Measurements from ENCODE around the gene BLOC1S1. TPM values are rescaled to one million over a fixed set of nuclear protein-coding genes. Genes with fewer than 3 reads are reported as not detected.
A peak's percentile ranks its signal among the peaks of the same experiment; 100 is the strongest.

BLOC1S1 gene
- polyA plus RNA-seq, 1 donor (not counting 4 experiments of a cell fraction or from before 2014, with no cell fraction given): 62.5 TPM

GRCh38 chr12:55713721-55714120 is 2.1 kb upstream of the BLOC1S1 start:
- Histone ChIP-seq H3K27ac (ENCODE audit: control insufficient read depth, insufficient read depth, low read length) (no peak overlapping the region), H3K9me3 (ENCODE audit: control insufficient read depth, low read depth, low read length) (no peaks in the 10 kb centered on the region), H3K4me1 (ENCODE audit: control insufficient read depth, extremely low read depth, insufficient read depth, low read length) (peaks cover 24% of the 10 kb centered on the region), H3K4me2 (ENCODE audit: control insufficient read depth, extremely low read depth, insufficient read depth, low read depth, low read length) (no peak overlapping the region), H3K9ac (ENCODE audit: control insufficient read depth, extremely low read depth, insufficient read depth, low read length) (no peak overlapping the region), H2AFZ (ENCODE audit: control insufficient read depth, low read length) (no peak overlapping the region), H3K4me3 (ENCODE audit: control insufficient read depth in 2 of 3, extremely low read depth in 1 of 3, insufficient read depth in 2 of 3, low read depth in 1 of 3, low read length in 3 of 3) (no peak overlapping the region), H4K20me1 (ENCODE audit: control insufficient read depth, extremely low read depth, insufficient read depth, low read length) (no peaks in the 10 kb centered on the region), H3K79me2 (ENCODE audit: control insufficient read depth, insufficient read depth, low read length) (no peaks in the 10 kb centered on the region), H3K27me3 (ENCODE audit: control insufficient read depth, extremely low read depth, insufficient read depth, low read length) (peaks cover 21% of the 10 kb centered on the region), H3K9me1 (ENCODE audit: control insufficient read depth, extremely low read depth, insufficient read depth, low read length) (no peaks in the 10 kb centered on the region), H3K36me3 (ENCODE audit: control insufficient read depth in 2 of 2, extremely low read depth in 1 of 2, insufficient read depth in 2 of 2, low read length in 2 of 2) (no peaks in the 10 kb centered on the region)
- TF ChIP-seq EZH2 (IDR thresholded peaks at IDR 0.05; ENCODE audit: low read length): no peak
- TF ChIP-seq CTCF (optimal IDR thresholded peaks at IDR 0.05 in 1 of 3, IDR thresholded peaks at IDR 0.05 in 1 of 3, conservative IDR thresholded peaks at IDR 0.05 in 1 of 3; ENCODE audit: extremely low read depth in 1 of 3, insufficient read depth in 2 of 3, low read length in 3 of 3): no peak
- FAIRE-seq (no peak), DNase-seq (ENCODE audit: low read depth, low spot score) (no peak)
- dilution Hi-C loops (cut with MboI; ENCODE audit: extremely low pct_ligation_motif_present, low sequenced_read_pairs): no loop called here

- peaks cover 28% of the 10 kb centered on the region for H3K4me1 ChIP-seq (ENCODE audit: control insufficient read depth, extremely low read depth, insufficient read depth, low read length)
- no peaks in the 10 kb centered on the region for H3K9me1 ChIP-seq (ENCODE audit: control insufficient read depth, extremely low read depth, insufficient read depth, low read length)
- dilution Hi-C loops (cut with MboI; ENCODE audit: extremely low pct_ligation_motif_present, low sequenced_read_pairs): no loop called here
- no peaks in the 10 kb centered on the region for H3K79me2 ChIP-seq (ENCODE audit: control insufficient read depth, insufficient read depth, low read length)
- no peak for FAIRE-seq
- peak overlapping the region; percentile 87 for H3K27ac ChIP-seq (ENCODE audit: control insufficient read depth, insufficient read depth, low read length)
- H3K36me3 ChIP-seq (ENCODE audit: control insufficient read depth in 2 of 2, extremely low read depth in 1 of 2, insufficient read depth in 2 of 2, low read length in 2 of 2): no peaks in the 10 kb centered on the region
- H3K4me3 ChIP-seq (ENCODE audit: control insufficient read depth in 2 of 3, extremely low read depth in 1 of 3, insufficient read depth in 2 of 3, low read depth in 1 of 3, low read length in 3 of 3): peak overlapping the region in 2 of 3 experiments; percentile 45 to 72
- H3K9ac ChIP-seq (ENCODE audit: control insufficient read depth, extremely low read depth, insufficient read depth, low read length): no peak overlapping the region
- H3K4me2 ChIP-seq (ENCODE audit: control insufficient read depth, extremely low read depth, insufficient read depth, low read depth, low read length): peak overlapping the region; percentile 71
- no peak for TF ChIP-seq EZH2 (IDR thresholded peaks at IDR 0.05; ENCODE audit: low read length)
- no peak for TF ChIP-seq CTCF (optimal IDR thresholded peaks at IDR 0.05 in 1 of 3, IDR thresholded peaks at IDR 0.05 in 1 of 3, conservative IDR thresholded peaks at IDR 0.05 in 1 of 3; ENCODE audit: extremely low read depth in 1 of 3, insufficient read depth in 2 of 3, low read length in 3 of 3)
- H3K27me3 ChIP-seq (ENCODE audit: control insufficient read depth, extremely low read depth, insufficient read depth, low read length): peaks cover 11% of the 10 kb centered on the region
- H2AFZ ChIP-seq (ENCODE audit: control insufficient read depth, low read length): peak overlapping the region; percentile 95
- no peaks in the 10 kb centered on the region for H4K20me1 ChIP-seq (ENCODE audit: control insufficient read depth, extremely low read depth, insufficient read depth, low read length)
- no peaks in the 10 kb centered on the region for H3K9me3 ChIP-seq (ENCODE audit: control insufficient read depth, low read depth, low read length)
- no peak for DNase-seq (ENCODE audit: low read depth, low spot score)
These were observed 579 bp upstream of the BLOC1S1 start for GRCh38 chr12:55715169-55715764.

Data from keratinocyte (primary cell).